BLaER1 treated with 17β-estradiol and CSF1 and Interleukin-3, amounts not matched to agents 10 nM and 100 nM (cell line): ENCODE results near the gene DLG3.

Experiments
- H3K27ac ChIP-seq, 11 experiments: shearing (Covaris generic); formaldehyde crosslinking; 2 replicates each; pipeline ENCODE4 v1.8.1; 2022
- H3K27me3 ChIP-seq, 11 experiments: shearing (Covaris generic); formaldehyde crosslinking; 2 replicates each; pipeline ENCODE4 v1.8.1; 2022
- H3K36me3 ChIP-seq, 11 experiments: shearing (Covaris generic); formaldehyde crosslinking; 2 replicates each; pipeline ENCODE4 v1.8.1; 2022
- H3K4me1 ChIP-seq, 10 experiments: shearing (Covaris generic); formaldehyde crosslinking; 2 replicates each; pipeline ENCODE4 v1.8.1; 2022
- H3K4me2 ChIP-seq, 11 experiments: shearing (Covaris generic); formaldehyde crosslinking; 2 replicates each; pipeline ENCODE4 v1.8.1; 2022
- H3K4me3 ChIP-seq, 10 experiments: shearing (Covaris generic); formaldehyde crosslinking; 2 replicates each; pipeline ENCODE4 v1.8.1; 2022
- H3K9ac ChIP-seq, 11 experiments: shearing (Covaris generic); formaldehyde crosslinking; 2 replicates each; pipeline ENCODE4 v1.8.1; 2022
- H3K9me3 ChIP-seq, 11 experiments: shearing (Covaris generic); formaldehyde crosslinking; replicated peaks in 1 of 11; 2 replicates each; pipeline ENCODE4 v1.8.1; 2022
- H4K20me1 ChIP-seq, 11 experiments: shearing (Covaris generic); formaldehyde crosslinking; 2 replicates each; pipeline ENCODE4 v1.8.1; 2022
- Cebpa-rat ChIP-seq, 11 experiments: shearing (Covaris generic); IDR thresholded peaks; 2 replicates each; pipeline ENCODE4 v1.8.1; 2022

The DLG3 gene

GRCh38 chrX:70481471-70482270 is 37.0 kb downstream of the DLG3 start:
- 0 out of 22 replicates have a peak overlapping the region, but pooled peaks of 1 of the 11 experiments have one; percentile 4 for H3K27ac ChIP-seq
- TF ChIP-seq Cebpa-rat (IDR thresholded peaks at IDR 0.05): no peak
- peaks cover 32 to 60% (median 44%) of the 10 kb centered on the region in 10 experiments for H3K4me1 ChIP-seq
- no peaks in the 10 kb centered on the region for H3K9me3 ChIP-seq
- no peak overlapping the region for H3K4me3 ChIP-seq
- H3K27me3 ChIP-seq: peaks cover 96 to 100% (median 98%) of the 10 kb centered on the region in 11 experiments
- H4K20me1 ChIP-seq: peaks cover 0 to 70% (median 39%) of the 10 kb centered on the region in 11 experiments; a peak in 14 of 22 replicates
- no peak overlapping the region for H3K9ac ChIP-seq
- H3K36me3 ChIP-seq: peaks cover 0 to 63% (median 19%) of the 10 kb centered on the region in 11 experiments; a peak in 13 of 22 replicates
- H3K4me2 ChIP-seq: peak overlapping the region in 7 of 11 experiments; percentile 1 to 45 (median 23); a peak in 8 of 22 replicates

- Histone ChIP-seq H3K36me3 (peaks cover 0 to 69% (median 24%) of the 10 kb centered on the region in 11 experiments; a peak in 13 of 22 replicates), H3K9me3 (no peaks in the 10 kb centered on the region), H3K9ac (no peak overlapping the region), H4K20me1 (peaks cover 0 to 66% (median 37%) of the 10 kb centered on the region in 11 experiments; a peak in 14 of 22 replicates), H3K4me1 (peaks cover 28 to 53% (median 38%) of the 10 kb centered on the region in 10 experiments), H3K4me3 (no peak overlapping the region), H3K27me3 (peaks cover 94 to 100% (median 98%) of the 10 kb centered on the region in 11 experiments), H3K4me2 (no peak overlapping the region), H3K27ac (no peak overlapping the region)
- TF ChIP-seq Cebpa-rat (IDR thresholded peaks at IDR 0.05): no peak
Observed at GRCh38 chrX:70482300-70482699, 37.7 kb downstream of the DLG3 start.

- no peak overlapping the region for H3K9ac ChIP-seq
- no peak overlapping the region for H3K27ac ChIP-seq
- H3K27me3 ChIP-seq: peaks cover 85 to 100% (median 98%) of the 10 kb centered on the region in 11 experiments
- no peak overlapping the region for H3K4me3 ChIP-seq
- no peak overlapping the region for H3K4me2 ChIP-seq
- peaks cover 14 to 28% (median 20%) of the 10 kb centered on the region in 10 experiments; a peak in 19 of 20 replicates for H3K4me1 ChIP-seq
- H4K20me1 ChIP-seq: peaks cover 0 to 36% (median 16%) of the 10 kb centered on the region in 11 experiments; a peak in 12 of 22 replicates
- H3K9me3 ChIP-seq: no peaks in the 10 kb centered on the region
- no peak for TF ChIP-seq Cebpa-rat (IDR thresholded peaks at IDR 0.05)
- peaks cover 0 to 68% (median 27%) of the 10 kb centered on the region in 11 experiments; a peak in 12 of 22 replicates for H3K36me3 ChIP-seq
Observed at GRCh38 chrX:70485466-70485865, 40.8 kb downstream of the DLG3 start.

- H3K36me3 ChIP-seq: peaks cover 0 to 86% (median 53%) of the 10 kb centered on the region in 11 experiments; a peak in 19 of 22 replicates
- H3K27me3 ChIP-seq: peaks cover 87 to 100% (median 100%) of the 10 kb centered on the region in 11 experiments
- no peak overlapping the region for H3K4me2 ChIP-seq
- no peak overlapping the region for H3K4me3 ChIP-seq
- no peak overlapping the region for H3K9ac ChIP-seq
- no peak overlapping the region for H3K27ac ChIP-seq
- no peaks in the 10 kb centered on the region for H3K4me1 ChIP-seq
- H4K20me1 ChIP-seq: peaks cover 0 to 25% (median 4%) of the 10 kb centered on the region in 11 experiments; a peak in 8 of 22 replicates
- H3K9me3 ChIP-seq: no peaks in the 10 kb centered on the region
- no peak for TF ChIP-seq Cebpa-rat (IDR thresholded peaks at IDR 0.05)
Observed at GRCh38 chrX:70488856-70489255, 44.2 kb downstream of the DLG3 start.

- H4K20me1 ChIP-seq: peaks cover 0 to 16% (median 0%) of the 10 kb centered on the region in 11 experiments; a peak in 8 of 22 replicates
- H3K9me3 ChIP-seq: no peaks in the 10 kb centered on the region
- H3K4me2 ChIP-seq: no peak overlapping the region
- no peaks in the 10 kb centered on the region for H3K4me1 ChIP-seq
- no peak overlapping the region for H3K4me3 ChIP-seq
- H3K36me3 ChIP-seq: peaks cover 0 to 100% (median 84%) of the 10 kb centered on the region in 11 experiments; a peak in 19 of 22 replicates
- no peak overlapping the region for H3K9ac ChIP-seq
- H3K27ac ChIP-seq: no peak overlapping the region
- H3K27me3 ChIP-seq: peaks cover 92 to 100% (median 99%) of the 10 kb centered on the region in 11 experiments
- TF ChIP-seq Cebpa-rat (IDR thresholded peaks at IDR 0.05): no peak
Observed at GRCh38 chrX:70494441-70494840, 49.8 kb downstream of the DLG3 start.

GRCh38 chrX:70496491-70496890 is 51.9 kb downstream of the DLG3 start:
- Histone ChIP-seq H3K27me3 (peaks cover 93 to 100% (median 99%) of the 10 kb centered on the region in 11 experiments), H3K4me1 (no peaks in the 10 kb centered on the region), H3K36me3 (peaks cover 0 to 100% (median 92%) of the 10 kb centered on the region in 11 experiments; a peak in 19 of 22 replicates), H4K20me1 (peaks cover 0 to 16% (median 0%) of the 10 kb centered on the region in 11 experiments; a peak in 8 of 22 replicates), H3K4me2 (no peak overlapping the region), H3K9ac (no peak overlapping the region), H3K9me3 (no peaks in the 10 kb centered on the region), H3K4me3 (no peak overlapping the region), H3K27ac (no peak overlapping the region)
- TF ChIP-seq Cebpa-rat (IDR thresholded peaks at IDR 0.05): no peak

- Histone ChIP-seq H3K9me3 (no peaks in the 10 kb centered on the region), H3K27ac (no peak overlapping the region), H3K9ac (no peak overlapping the region), H3K36me3 (peaks cover 0 to 100% (median 94%) of the 10 kb centered on the region in 11 experiments; a peak in 19 of 22 replicates), H3K4me1 (no peaks in the 10 kb centered on the region), H3K4me2 (no peak overlapping the region), H3K4me3 (no peak overlapping the region), H3K27me3 (peaks cover 93 to 100% (median 99%) of the 10 kb centered on the region in 11 experiments), H4K20me1 (peaks cover 0 to 16% (median 0%) of the 10 kb centered on the region in 11 experiments; a peak in 8 of 22 replicates)
- no peak for TF ChIP-seq Cebpa-rat (IDR thresholded peaks at IDR 0.05)
Observed at GRCh38 chrX:70497026-70497425, 52.4 kb downstream of the DLG3 start.

GRCh38 chrX:70498129-70498528 is 53.5 kb downstream of the DLG3 start:
- H3K27me3 ChIP-seq: peaks cover 92 to 100% (median 99%) of the 10 kb centered on the region in 11 experiments
- no peak for TF ChIP-seq Cebpa-rat (IDR thresholded peaks at IDR 0.05)
- H3K4me3 ChIP-seq: no peak overlapping the region
- H4K20me1 ChIP-seq: peaks cover 0 to 17% (median 0%) of the 10 kb centered on the region in 11 experiments; a peak in 7 of 22 replicates
- H3K4me1 ChIP-seq: no peaks in the 10 kb centered on the region
- no peak overlapping the region for H3K4me2 ChIP-seq
- no peak overlapping the region for H3K27ac ChIP-seq
- H3K36me3 ChIP-seq: peaks cover 0 to 100% (median 91%) of the 10 kb centered on the region in 11 experiments; a peak in 18 of 22 replicates
- H3K9me3 ChIP-seq: no peaks in the 10 kb centered on the region
- H3K9ac ChIP-seq: no peak overlapping the region

- no peak for TF ChIP-seq Cebpa-rat (IDR thresholded peaks at IDR 0.05)
- H3K27me3 ChIP-seq: peaks cover 87 to 100% (median 99%) of the 10 kb centered on the region in 11 experiments
- no peak overlapping the region for H3K9ac ChIP-seq
- peaks cover 0 to 16% (median 0%) of the 10 kb centered on the region in 11 experiments; a peak in 6 of 22 replicates for H4K20me1 ChIP-seq
- no peak overlapping the region for H3K4me3 ChIP-seq
- H3K4me2 ChIP-seq: no peak overlapping the region
- no peaks in the 10 kb centered on the region for H3K9me3 ChIP-seq
- no peak overlapping the region for H3K27ac ChIP-seq
- H3K36me3 ChIP-seq: peaks cover 0 to 94% (median 76%) of the 10 kb centered on the region in 11 experiments; a peak in 18 of 22 replicates
- no peaks in the 10 kb centered on the region for H3K4me1 ChIP-seq
Observed at GRCh38 chrX:70500826-70501225, 56.2 kb downstream of the DLG3 start.
